Immature natural killer cell (primary cell): ENCODE results near the gene MED12. TPM values are rescaled to one million over a fixed set of nuclear protein-coding genes. Genes with fewer than 3 reads are reported as not detected.

Source experiments
- polyA plus RNA-seq, 3 donors: library from polyadenylated mRNA; unstranded; fragments of 300-500 nt; fragmentation: Illumina TruSeq; gene quantifications; one replicate each; pipeline ENCODE4 v1.2.3, GENCODE V29; 2021

The MED12 gene
- polyA plus RNA-seq, 3 donors from 2014 or later, result 8.6 to 21.5 TPM; not detected in 1

Other genes starting within 250 kb of the MED12 start
- not detected for gene TEX11, start 209.9 kb upstream of the MED12 start, polyA plus RNA-seq
- gene SLC7A3, start 187.5 kb upstream of the MED12 start, polyA plus RNA-seq, result not detected
- gene SNX12, start 50.3 kb upstream of the MED12 start, polyA plus RNA-seq, result 1 to 10 TPM; 5.3 to 9.2 (median 5.9) TPM
- 1 to 10 TPM; 1.8 to 6.5 (median 2.9) TPM for gene FOXO4, start 22.7 kb upstream of the MED12 start, polyA plus RNA-seq
- 10 to 100 TPM in 1 of 3 donors, 1 to 10 TPM in 1, not detected in 1; 5.6 to 15.2 TPM for gene CXorf65, start 11.9 kb upstream of the MED12 start, polyA plus RNA-seq
- 1,000 to 10,000 TPM; 1,102 to 1,755 (median 1,598) TPM for gene IL2RG, start 7.0 kb upstream of the MED12 start, polyA plus RNA-seq
- gene NLGN3, start 26.2 kb downstream of the MED12 start, polyA plus RNA-seq, result under 1 TPM in 2 of 3 donors, not detected in 1; 0.07 to 0.08 TPM
- not detected for gene GJB1, start 104.6 kb downstream of the MED12 start, polyA plus RNA-seq
- gene ZMYM3, start 135.5 kb downstream of the MED12 start, polyA plus RNA-seq, result 1 to 10 TPM; 3.0 to 5.6 (median 5.0) TPM
- gene NONO, start 165.0 kb downstream of the MED12 start, polyA plus RNA-seq, result 100 to 1,000 TPM; 150 to 230 (median 188) TPM
- gene ITGB1BP2, start 183.2 kb downstream of the MED12 start, polyA plus RNA-seq, result not detected
- 10 to 100 TPM in 1 of 3 donors, 1 to 10 TPM in 2; 3.0 to 10.9 (median 3.3) TPM for gene TAF1, start 247.8 kb downstream of the MED12 start, polyA plus RNA-seq